ENCODE results near the gene RXRA.

GRCh38 chr9:134408939-134409737, 82.9 kb downstream of the RXRA start:
- TF ChIP-seq POLR2AphosphoS5 (IDR thresholded peaks at IDR 0.05; ENCODE audit: low read depth, low read length) (no peak), POLR2A (IDR thresholded peaks at IDR 0.05; ENCODE audit: low read depth, low read length) (no peak), TAF1 (IDR thresholded peaks at IDR 0.05; ENCODE audit: low read depth, low read length) (no peak), POU2F2 (IDR thresholded peaks at IDR 0.05; ENCODE audit: low read depth, low read length) (no peak)

All from GM12891 (cell line).